GM12878 (cell line): ENCODE results near the gene PRR20B. TPM values are rescaled to one million over a fixed set of nuclear protein-coding genes. Genes with fewer than 3 reads are reported as not detected.

Experiments used
- ATAC-seq: fragments of 200-7000 bp; cut with Tn5 transposase; 3 replicates; pipeline ENCODE4 v1.9.1; 2020; ENCODE audit warnings: mild to moderate bottlenecking, moderate library complexity
- BruUV-seq: library from RNA; stranded (reverse); fragments of 400-500 nt; replicated peaks from 2 replicates; lab custom pipeline; 2021; lab: Mats Ljungman, UMichigan
- CTCF ChIA-PET: fragments of 300-600 bp; sonication (Branson Sonifier 250); formaldehyde crosslinking; extraction: SDS; loops from one replicate; lab custom pipeline; 2021; ENCODE audit warnings: inconsistent platforms; lab: Yijun Ruan, JAX
- POLR2A ChIA-PET: fragments of 350-600 bp; formaldehyde crosslinking; extraction: SDS; loops from one replicate; lab custom pipeline; 2021; ENCODE audit warnings: inconsistent platforms; lab: Charles Lee
- RAD21 ChIA-PET: fragments of 300-600 bp; sonication (Branson Sonifier 250); formaldehyde crosslinking; loops from one replicate; lab custom pipeline; 2023; ENCODE audit warnings: antibody characterized with exemption; ENCODE audit not compliant: unreplicated experiment; lab: Charles Lee
- SMC1A ChIA-PET: fragments of 300-600 bp; sonication (Branson Sonifier 250); formaldehyde crosslinking; loops from one replicate; lab custom pipeline; 2023; ENCODE audit not compliant: unreplicated experiment, uncharacterized antibody; lab: Charles Lee
- DNase-seq: peaks from one replicate; pipeline ENCODE4 v3.0.0-alpha.2; 2011; ENCODE audit warnings: low read depth, low spot score
- FAIRE-seq: peaks from 3 replicates; lab custom pipeline; 2011; peaks lifted over from hg19 to GRCh38; lab: Jason Lieb, UNC
- H2AFZ ChIP-seq: 2 replicates; pipeline ENCODE4 v1.6.0; 2011; ENCODE audit warnings: low read depth, low read length, control low read depth; ENCODE audit not compliant: control insufficient read depth
- H3K27ac ChIP-seq: 2 replicates; pipeline ENCODE4 v1.5.1; 2011; ENCODE audit warnings: control low read depth; ENCODE audit not compliant: control insufficient read depth, insufficient read depth
- H3K27me3 ChIP-seq, 2 experiments: replicated peaks in 1 of 2; 2 replicates each; pipeline versions ENCODE4 v1.6.0 to v1.6.1; 2011; ENCODE audit warnings: low read length in 1 of 2; ENCODE audit not compliant: control insufficient read depth in 2 of 2, insufficient read depth in 2 of 2
- H3K36me3 ChIP-seq, 2 experiments: 2 replicates each; pipeline ENCODE4 v1.5.1; 2011; ENCODE audit warnings: low read length in 1 of 2; ENCODE audit not compliant: control insufficient read depth in 2 of 2, insufficient read depth in 2 of 2
- H3K4me1 ChIP-seq: 2 replicates; pipeline ENCODE4 v1.6.1; 2011; ENCODE audit warnings: mild to moderate bottlenecking, low read length, moderate library complexity, mixed read lengths; ENCODE audit not compliant: control insufficient read depth, insufficient read depth
- H3K4me2 ChIP-seq: 2 replicates; pipeline ENCODE4 v1.6.0; 2011; ENCODE audit warnings: control low read depth; ENCODE audit not compliant: control insufficient read depth, insufficient read depth
- H3K4me3 ChIP-seq: fragments of 200-600 bp; sonication (generic); 2 replicates; pipeline ENCODE4 v1.5.1; 2016
- H3K79me2 ChIP-seq: 2 replicates; pipeline ENCODE4 v1.6.0; 2011; ENCODE audit warnings: low read length; ENCODE audit not compliant: control insufficient read depth, insufficient read depth
- H3K9ac ChIP-seq: 2 replicates; pipeline ENCODE4 v1.8.0; 2011; ENCODE audit warnings: low read length, control low read depth, mixed read lengths; ENCODE audit not compliant: control insufficient read depth, insufficient read depth
- H3K9me3 ChIP-seq: replicated peaks from 3 replicates; pipeline ENCODE4 v1.5.1; 2011; ENCODE audit warnings: mild to moderate bottlenecking, low read length; ENCODE audit not compliant: control insufficient read depth, insufficient read depth
- H4K20me1 ChIP-seq: 2 replicates; pipeline ENCODE4 v1.6.0; 2011; ENCODE audit not compliant: control insufficient read depth, insufficient read depth
- CBX3 ChIP-seq: fragments of 200-600 bp; sonication (generic); IDR thresholded peaks from 2 replicates; pipeline ENCODE4 v1.6.1; 2016; ENCODE audit warnings: low read depth, borderline replicate concordance
- CBX5 ChIP-seq: sonication (generic); IDR thresholded peaks from 2 replicates; pipeline ENCODE4 v1.6.1; 2016; ENCODE audit warnings: low read depth, moderate library complexity, mild to moderate bottlenecking, inconsistent platforms
- IRF4 ChIP-seq: IDR thresholded peaks from 2 replicates; pipeline ENCODE4 v1.6.1; 2011; ENCODE audit warnings: low read depth, low read length
- KAT2A ChIP-seq: conservative IDR thresholded peaks from 2 replicates; pipeline ENCODE4 v1.6.1; 2011; ENCODE audit warnings: low read depth, low read length; ENCODE audit not compliant: control insufficient read depth
- NFIC ChIP-seq: IDR thresholded peaks from 2 replicates; pipeline ENCODE4 v1.6.1; 2012; ENCODE audit warnings: low read depth, mild to moderate bottlenecking, inconsistent platforms, low read length, moderate library complexity
- NFXL1 ChIP-seq: fragments of 450-650 bp; IDR thresholded peaks from 2 replicates; pipeline ENCODE4 v1.6.1; 2017; ENCODE audit warnings: antibody characterized with exemption, mild to moderate bottlenecking, borderline replicate concordance
- POLR2AphosphoS2 ChIP-seq: IDR thresholded peaks from 2 replicates; pipeline ENCODE4 v1.6.1; 2011; ENCODE audit warnings: low read depth, mild to moderate bottlenecking, low read length, improper control_type of control experiment, moderate library complexity
- RAD21 ChIP-seq: IDR thresholded peaks from 2 replicates; pipeline ENCODE4 v1.6.1; 2011; ENCODE audit warnings: mild to moderate bottlenecking, low read depth, low read length, moderate library complexity; ENCODE audit not compliant: insufficient read depth
- RFX5 ChIP-seq: IDR thresholded peaks from 2 replicates; pipeline ENCODE4 v1.6.1; 2011; ENCODE audit warnings: low read depth, low read length, improper control_type of control experiment
- TARDBP ChIP-seq: IDR thresholded peaks from 2 replicates; pipeline ENCODE4 v1.6.1; 2016; ENCODE audit warnings: borderline replicate concordance
- TCF3 ChIP-seq: IDR thresholded peaks from 2 replicates; pipeline ENCODE4 v1.6.1; 2012; ENCODE audit warnings: low read depth, mild to moderate bottlenecking, low read length, borderline replicate concordance; ENCODE audit not compliant: insufficient read depth
- WRNIP1 ChIP-seq: IDR thresholded peaks from 2 replicates; pipeline ENCODE4 v1.6.1; 2011; ENCODE audit warnings: low read depth, low read length, improper control_type of control experiment, borderline replicate concordance
- WGBS: methylation state at CpG from one replicate; pipeline ENCODE4 v1.1.6; 2016; ENCODE audit warnings: low lambda C conversion rate; ENCODE audit not compliant: insufficient replicate concordance, insufficient coverage; ENCODE audit errors: missing lambda C conversion rate; 5-methylcytosine and 5-hydroxymethylcytosine counted together
- in situ Hi-C: fragments of 300-500 bp; cut with MboI; formaldehyde crosslinking; loops from 9 replicates; pipeline ENCODE4 v1.14.3; 2018; ENCODE audit warnings: mixed read lengths
- intact Hi-C: fragments of 100-400 bp; cut with micrococcal nuclease; formaldehyde crosslinking; loops from one replicate; pipeline ENCODE4 v1.14.2; 2022; ENCODE audit not compliant: unreplicated experiment
- polyA plus RNA-seq, 11 experiments: library from polyadenylated mRNA; depleted of rRNA in 4 of 11; unstranded in 6 of 11; stranded (reverse) in 5 of 11; fragments of >200 nt; fragmentation: Nextera tagmentation in 4 of 11; fragmentation: Illumina TruSeq in 1 of 11; extraction: Ambion mirVana in 4 of 11; extraction: Trizol in 1 of 11; gene quantifications; 1 replicate in 1 of 11; 2 replicates in 10 of 11; pipeline versions ENCODE4 v1.2.1 to v1.2.3, GENCODE V29; 2011 to 2016; ENCODE audit warnings: inconsistent platforms in 2 of 11, missing spikeins in 2 of 11, low read depth in 1 of 11
- total RNA-seq, 4 experiments: library from RNA; depleted of rRNA in 3 of 4; stranded (reverse); fragments of >200 nt in 3 of 4; fragmentation: Illumina TruSeq in 1 of 4; extraction: Trizol in 1 of 4; gene quantifications; 2 replicates each; pipeline versions ENCODE4 v1.2.1 to v1.2.3, GENCODE V29; 2013 to 2021
- TF ChIP-seq, protein P1 (sequence below): IDR thresholded peaks from 2 replicates; pipeline ENCODE4 v1.6.1; 2011; ENCODE audit warnings: borderline replicate concordance, low read depth, mild to moderate bottlenecking, moderate library complexity, mixed read lengths, low read length; ENCODE audit not compliant: insufficient read depth; ENCODE audit errors: extremely low read length
- TF ChIP-seq, protein P2 (sequence below): fragments of 450-650 bp; IDR thresholded peaks from 2 replicates; pipeline ENCODE4 v1.6.1; 2017; ENCODE audit warnings: mild to moderate bottlenecking, moderate library complexity

Gene PRR20B
- total and polyA plus RNA-seq, 10 of the 15 experiments (the other 5 are each of a cell fraction or from before 2014, with no cell fraction given), result not detected

DNA sequence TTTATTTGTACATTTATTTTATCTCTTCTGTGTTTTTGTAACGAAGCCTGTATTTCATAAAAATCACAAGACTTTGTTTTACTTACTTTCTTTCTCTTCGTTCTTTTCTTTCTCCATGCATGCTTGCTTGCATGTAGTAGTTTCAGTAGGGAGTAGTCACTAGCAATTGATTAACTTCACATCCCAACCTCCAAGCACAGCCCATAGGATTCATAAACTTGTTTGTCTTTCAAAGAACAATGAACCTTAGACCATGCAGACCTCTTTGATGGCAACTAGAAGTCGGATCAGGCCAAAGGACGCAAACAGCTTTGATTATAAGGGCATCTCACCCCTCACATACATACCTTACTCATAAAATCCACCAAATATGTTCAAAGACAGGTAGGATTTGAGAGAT is 9.7 kb upstream of the PRR20B start:
- CTCF ChIA-PET, result no interaction called here
- Histone ChIP-seq H3K27me3 (no peaks in the 10 kb centered on the region), H3K4me3 (no peak overlapping the region), H3K4me2 (no peak overlapping the region), H3K9me3 (no peaks in the 10 kb centered on the region; the same call in 2 of the 3 replicates), H3K9ac (no peak overlapping the region), H3K4me1 (no peaks in the 10 kb centered on the region), H3K27ac (no peak overlapping the region), H3K36me3 (no peaks in the 10 kb centered on the region), H4K20me1 (no peaks in the 10 kb centered on the region), H2AFZ (no peak overlapping the region), H3K79me2 (no peaks in the 10 kb centered on the region)
- intact Hi-C loops, result no loop called here
- RAD21 ChIA-PET, result no interaction called here
- TF ChIP-seq TCF3, result no peak
- TF ChIP-seq WRNIP1, result no peak
- no peak for TF ChIP-seq CBX5
- ATAC-seq, result no peak
- BruUV-seq, result no TSS peak
- POLR2A ChIA-PET, result no interaction called here
- DNase-seq, result no peak
- no peak for FAIRE-seq
- SMC1A ChIA-PET, result no interaction called here
- in situ Hi-C loops, result no loop called here
- 4% methylated on average over 4 of the region's 4 CpGs for WGBS

DNA sequence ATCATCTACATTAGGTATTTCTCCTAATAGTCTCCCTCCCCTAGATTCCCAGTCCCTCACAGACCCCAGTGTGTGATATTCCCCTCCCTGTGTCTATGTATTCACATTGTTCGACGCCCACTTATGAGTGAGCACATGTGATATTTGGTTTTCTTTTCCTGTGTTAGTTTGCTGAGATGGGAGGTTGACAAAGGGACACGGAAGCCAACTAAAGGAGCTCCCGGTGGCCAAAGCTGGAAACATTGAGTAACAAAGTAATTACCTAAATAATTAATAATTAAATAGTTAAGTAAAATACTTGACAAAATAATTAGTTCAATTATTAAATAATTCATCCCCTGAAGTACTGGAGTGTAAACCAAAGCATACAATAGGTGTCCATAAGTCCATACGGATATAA is 8.3 kb upstream of the PRR20B start:
- Histone ChIP-seq H3K4me2 (no peak overlapping the region), H3K4me3 (no peak overlapping the region), H3K27me3 (no peaks in the 10 kb centered on the region), H3K36me3 (no peaks in the 10 kb centered on the region), H3K4me1 (no peaks in the 10 kb centered on the region), H3K27ac (no peak overlapping the region), H3K9ac (no peak overlapping the region), H3K9me3 (no peaks in the 10 kb centered on the region; the same call in 2 of the 3 replicates), H4K20me1 (no peaks in the 10 kb centered on the region), H2AFZ (no peak overlapping the region), H3K79me2 (no peaks in the 10 kb centered on the region)
- no peak for DNase-seq
- CTCF ChIA-PET, result no interaction called here
- SMC1A ChIA-PET, result no interaction called here
- RAD21 ChIA-PET, result no interaction called here
- intact Hi-C loops (no loop called here), in situ Hi-C loops (no loop called here)
- POLR2A ChIA-PET, result no interaction called here
- no peak for FAIRE-seq
- 68% methylated on average over 5 of the region's 5 CpGs for WGBS
- ATAC-seq, result no peak
- BruUV-seq, result no TSS peak
- TF ChIP-seq CBX3 (no peak), KAT2A (no peak), POLR2AphosphoS2 (no peak), NFIC (no peak), TARDBP (no peak), NFXL1 (no peak), IRF4 (no peak), RFX5 (no peak), RAD21 (no peak)
- TF ChIP-seq, protein P1, sequence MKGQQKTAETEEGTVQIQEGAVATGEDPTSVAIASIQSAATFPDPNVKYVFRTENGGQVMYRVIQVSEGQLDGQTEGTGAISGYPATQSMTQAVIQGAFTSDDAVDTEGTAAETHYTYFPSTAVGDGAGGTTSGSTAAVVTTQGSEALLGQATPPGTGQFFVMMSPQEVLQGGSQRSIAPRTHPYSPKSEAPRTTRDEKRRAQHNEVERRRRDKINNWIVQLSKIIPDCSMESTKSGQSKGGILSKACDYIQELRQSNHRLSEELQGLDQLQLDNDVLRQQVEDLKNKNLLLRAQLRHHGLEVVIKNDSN, result no peak
- TF ChIP-seq, protein P2, sequence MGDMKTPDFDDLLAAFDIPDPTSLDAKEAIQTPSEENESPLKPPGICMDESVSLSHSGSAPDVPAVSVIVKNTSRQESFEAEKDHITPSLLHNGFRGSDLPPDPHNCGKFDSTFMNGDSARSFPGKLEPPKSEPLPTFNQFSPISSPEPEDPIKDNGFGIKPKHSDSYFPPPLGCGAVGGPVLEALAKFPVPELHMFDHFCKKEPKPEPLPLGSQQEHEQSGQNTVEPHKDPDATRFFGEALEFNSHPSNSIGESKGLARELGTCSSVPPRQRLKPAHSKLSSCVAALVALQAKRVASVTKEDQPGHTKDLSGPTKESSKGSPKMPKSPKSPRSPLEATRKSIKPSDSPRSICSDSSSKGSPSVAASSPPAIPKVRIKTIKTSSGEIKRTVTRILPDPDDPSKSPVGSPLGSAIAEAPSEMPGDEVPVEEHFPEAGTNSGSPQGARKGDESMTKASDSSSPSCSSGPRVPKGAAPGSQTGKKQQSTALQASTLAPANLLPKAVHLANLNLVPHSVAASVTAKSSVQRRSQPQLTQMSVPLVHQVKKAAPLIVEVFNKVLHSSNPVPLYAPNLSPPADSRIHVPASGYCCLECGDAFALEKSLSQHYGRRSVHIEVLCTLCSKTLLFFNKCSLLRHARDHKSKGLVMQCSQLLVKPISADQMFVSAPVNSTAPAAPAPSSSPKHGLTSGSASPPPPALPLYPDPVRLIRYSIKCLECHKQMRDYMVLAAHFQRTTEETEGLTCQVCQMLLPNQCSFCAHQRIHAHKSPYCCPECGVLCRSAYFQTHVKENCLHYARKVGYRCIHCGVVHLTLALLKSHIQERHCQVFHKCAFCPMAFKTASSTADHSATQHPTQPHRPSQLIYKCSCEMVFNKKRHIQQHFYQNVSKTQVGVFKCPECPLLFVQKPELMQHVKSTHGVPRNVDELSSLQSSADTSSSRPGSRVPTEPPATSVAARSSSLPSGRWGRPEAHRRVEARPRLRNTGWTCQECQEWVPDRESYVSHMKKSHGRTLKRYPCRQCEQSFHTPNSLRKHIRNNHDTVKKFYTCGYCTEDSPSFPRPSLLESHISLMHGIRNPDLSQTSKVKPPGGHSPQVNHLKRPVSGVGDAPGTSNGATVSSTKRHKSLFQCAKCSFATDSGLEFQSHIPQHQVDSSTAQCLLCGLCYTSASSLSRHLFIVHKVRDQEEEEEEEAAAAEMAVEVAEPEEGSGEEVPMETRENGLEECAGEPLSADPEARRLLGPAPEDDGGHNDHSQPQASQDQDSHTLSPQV, result no peak
